GM23338 (cell line): ENCODE measurements around the gene SYNE3. TPM values are rescaled to one million over a fixed set of nuclear protein-coding genes. Genes with fewer than 3 reads are reported as not detected.

Experiments
- ATAC-seq: fragments of 200-7000 bp; cut with Tn5 transposase; 3 replicates; pipeline ENCODE4 v1.9.1; 2020
- DNase-seq: peaks from one replicate; pipeline ENCODE4 v3.0.0-alpha.2; 2015; ENCODE audit warnings: low spot score
- H2AFZ ChIP-seq: fragments of 200-600 bp; sonication (generic); 2 replicates; pipeline ENCODE4 v1.8.0; 2016; ENCODE audit warnings: antibody characterized with exemption, mild to moderate bottlenecking, moderate library complexity
- H3F3A ChIP-seq: fragments of 200-600 bp; sonication (generic); replicated peaks from 2 replicates; pipeline ENCODE4 v1.8.0; 2017; ENCODE audit warnings: antibody characterized with exemption, mixed run types, low read depth
- H3K27ac ChIP-seq: fragments of 200-600 bp; sonication (generic); 2 replicates; pipeline ENCODE4 v1.6.1; 2016; ENCODE audit warnings: low read depth
- H3K27me3 ChIP-seq: fragments of 200-600 bp; sonication (generic); 2 replicates; pipeline ENCODE4 v1.8.0; 2016; ENCODE audit warnings: mild to moderate bottlenecking, mixed run types, moderate library complexity; ENCODE audit not compliant: insufficient read depth
- H3K36me3 ChIP-seq: fragments of 200-600 bp; sonication (generic); 2 replicates; pipeline ENCODE4 v1.8.0; 2016; ENCODE audit warnings: mild to moderate bottlenecking; ENCODE audit not compliant: insufficient read depth
- H3K4me1 ChIP-seq: fragments of 200-600 bp; sonication (generic); 2 replicates; pipeline ENCODE4 v1.8.0; 2016; ENCODE audit warnings: mild to moderate bottlenecking, moderate library complexity; ENCODE audit not compliant: insufficient read depth
- H3K4me2 ChIP-seq: fragments of 200-600 bp; sonication (generic); 2 replicates; pipeline ENCODE4 v1.7.1; 2017; ENCODE audit warnings: mixed run types
- H3K4me3 ChIP-seq: fragments of 200-600 bp; sonication (generic); 2 replicates; pipeline ENCODE4 v1.6.1; 2016; ENCODE audit warnings: mixed run types
- H3K79me2 ChIP-seq: fragments of 200-600 bp; sonication (generic); replicated peaks from 2 replicates; pipeline ENCODE4 v1.8.0; 2017; ENCODE audit warnings: mild to moderate bottlenecking; ENCODE audit not compliant: insufficient read depth
- H3K9me2 ChIP-seq: fragments of 200-600 bp; sonication (generic); 2 replicates; pipeline ENCODE4 v1.8.0; 2017; ENCODE audit not compliant: insufficient read depth
- H4K20me1 ChIP-seq: fragments of 200-600 bp; sonication (generic); replicated peaks from 2 replicates; pipeline ENCODE4 v1.8.0; 2017; ENCODE audit warnings: mild to moderate bottlenecking; ENCODE audit not compliant: insufficient read depth
- H3K27ac Mint-ChIP-seq: 2 replicates; pipeline ENCODE4 v1.8.0; 2020; ENCODE audit warnings: inconsistent platforms, mild to moderate bottlenecking, moderate library complexity, mixed read lengths
- H3K27me3 Mint-ChIP-seq: 3 replicates; pipeline ENCODE4 v1.8.0; 2022; ENCODE audit warnings: low read depth, mild to moderate bottlenecking, moderate library complexity, mixed read lengths, inconsistent platforms; ENCODE audit not compliant: insufficient read depth, poor library complexity
- H3K36me3 Mint-ChIP-seq: 3 replicates; pipeline ENCODE4 v1.8.0; 2021; ENCODE audit warnings: low read depth, mild to moderate bottlenecking, inconsistent platforms, moderate library complexity, mixed read lengths
- H3K4me1 Mint-ChIP-seq: 3 replicates; pipeline ENCODE4 v1.8.0; 2020; ENCODE audit warnings: mild to moderate bottlenecking, inconsistent platforms, mixed read lengths
- H3K4me3 Mint-ChIP-seq: 3 replicates; pipeline ENCODE4 v1.8.0; 2021; ENCODE audit warnings: moderate library complexity, mild to moderate bottlenecking, inconsistent platforms, mixed read lengths
- H3K9me3 Mint-ChIP-seq: 3 replicates; pipeline ENCODE4 v1.8.0; 2020; ENCODE audit warnings: moderate library complexity, mild to moderate bottlenecking, inconsistent platforms, mixed read lengths
- CREB1 ChIP-seq: fragments of 250-450 bp; sonication (Bioruptor Pico); IDR thresholded peaks from 2 replicates; pipeline ENCODE4 v1.5.0; 2020; ENCODE audit warnings: low read depth, mild to moderate bottlenecking, moderate library complexity
- EZH2 ChIP-seq: fragments of 200-600 bp; sonication (generic); IDR thresholded peaks from one replicate; pipeline ENCODE4 v1.8.0; 2017; ENCODE audit warnings: antibody characterized with exemption, mild to moderate bottlenecking, low read depth; ENCODE audit not compliant: unreplicated experiment
- EZH2phosphoT487 ChIP-seq: fragments of 200-600 bp; sonication (generic); IDR thresholded peaks from one replicate; pipeline ENCODE4 v1.8.1; 2018; ENCODE audit warnings: antibody characterized with exemption; ENCODE audit not compliant: unreplicated experiment
- JUNB ChIP-seq: IDR thresholded peaks from one replicate; pipeline ENCODE4 v1.6.1; 2016; ENCODE audit warnings: antibody characterized with exemption; ENCODE audit not compliant: unreplicated experiment
- NANOG ChIP-seq: IDR thresholded peaks from 2 replicates; pipeline ENCODE4 v1.6.1; 2016; ENCODE audit warnings: antibody characterized with exemption, borderline replicate concordance
- POLR2AphosphoS5 ChIP-seq: IDR thresholded peaks from 2 replicates; pipeline ENCODE4 v1.6.1; 2016; ENCODE audit warnings: antibody characterized with exemption, low read depth
- STAT1 ChIP-seq: IDR thresholded peaks from one replicate; pipeline ENCODE4 v1.6.1; 2016; ENCODE audit warnings: antibody characterized with exemption; ENCODE audit not compliant: unreplicated experiment
- ZNF114 ChIP-seq: fragments of 250-450 bp; sonication (Bioruptor Pico); IDR thresholded peaks from 2 replicates; pipeline ENCODE4 v1.5.0; 2020; ENCODE audit warnings: mild to moderate bottlenecking, moderate library complexity
- ZNF331 ChIP-seq: fragments of 250-450 bp; sonication (Bioruptor Pico); IDR thresholded peaks from 2 replicates; pipeline ENCODE4 v1.5.0; 2020; ENCODE audit warnings: low read depth, mild to moderate bottlenecking, moderate library complexity
- polyA plus RNA-seq: library from polyadenylated mRNA; unstranded; fragments of >200 nt; fragmentation: Nextera tagmentation; extraction: Ambion mirVana; gene quantifications from 2 replicates; pipeline ENCODE4 v1.2.1, GENCODE V29; 2016
- total RNA-seq: library from RNA; depleted of rRNA; stranded (reverse); fragments of >200 nt; shearing (Covaris generic); gene quantifications from 2 replicates; pipeline ENCODE4 v1.2.3, GENCODE V29; 2014
- TF ChIP-seq, protein P1 (sequence below): IDR thresholded peaks from one replicate; pipeline ENCODE4 v1.6.1; 2018; ENCODE audit warnings: antibody characterized with exemption; ENCODE audit not compliant: unreplicated experiment
- TF ChIP-seq, protein P2 (sequence below), 2 experiments: fragments of 200-600 bp in 1 of 2; sonication (generic) in 1 of 2; conservative IDR thresholded peaks; 2 replicates each; pipeline versions ENCODE4 v1.5.1 to v1.6.1; 2016 to 2017; ENCODE audit warnings: antibody characterized with exemption in 2 of 2, low read depth in 2 of 2, mild to moderate bottlenecking in 2 of 2, moderate library complexity in 1 of 2
- TF ChIP-seq, protein P3 (sequence below): fragments of 250-450 bp; sonication (Bioruptor Pico); IDR thresholded peaks from 2 replicates; pipeline ENCODE4 v1.5.0; 2020; ENCODE audit warnings: mild to moderate bottlenecking, moderate library complexity
- TF ChIP-seq, protein P4 (sequence below): IDR thresholded peaks from 2 replicates; pipeline ENCODE4 v1.6.1; 2016; ENCODE audit warnings: antibody characterized with exemption

The SYNE3 gene
- total and polyA plus RNA-seq, 2 experiments from 2014 or later = 0.02 to 0.03 TPM

DNA sequence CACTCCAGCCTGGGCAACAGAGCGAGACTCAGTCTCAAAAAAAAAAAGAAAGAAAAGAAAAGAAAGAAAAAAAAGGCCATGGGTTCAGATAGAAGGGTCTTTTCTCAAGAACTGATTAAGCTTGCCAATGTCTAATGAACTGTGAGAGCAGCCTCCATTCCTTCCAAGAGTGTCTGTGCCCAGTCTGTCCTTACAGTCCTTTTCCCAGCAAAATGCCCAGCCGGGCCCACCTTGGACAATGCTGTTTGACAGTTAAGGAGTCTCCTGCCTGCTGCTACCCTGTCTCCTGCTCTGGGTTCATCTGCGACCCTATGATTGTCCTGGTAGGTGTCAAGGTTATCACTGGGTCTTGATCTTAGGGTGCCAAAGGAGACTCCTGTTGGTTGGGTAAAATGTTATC, 21.4 kb downstream of the SYNE3 start:
- H3K27me3 Mint-ChIP-seq = peaks cover 3% of the 10 kb centered on the region
- no peaks in the 10 kb centered on the region for H3K9me2 ChIP-seq
- H3K79me2 ChIP-seq = no peaks in the 10 kb centered on the region
- no peaks in the 10 kb centered on the region for H3F3A ChIP-seq
- H3K9me3 Mint-ChIP-seq = no peaks in the 10 kb centered on the region
- H3K4me3 ChIP-seq = no peak overlapping the region
- no peaks in the 10 kb centered on the region for H3K36me3 ChIP-seq
- no peaks in the 10 kb centered on the region for H3K4me1 ChIP-seq
- H3K4me2 ChIP-seq = no peak overlapping the region
- no peaks in the 10 kb centered on the region for H3K27me3 ChIP-seq
- no peaks in the 10 kb centered on the region for H4K20me1 ChIP-seq
- H3K27ac Mint-ChIP-seq = no peak overlapping the region
- no peak for TF ChIP-seq STAT1
- no peak for TF ChIP-seq JUNB
- TF ChIP-seq, protein P1, sequence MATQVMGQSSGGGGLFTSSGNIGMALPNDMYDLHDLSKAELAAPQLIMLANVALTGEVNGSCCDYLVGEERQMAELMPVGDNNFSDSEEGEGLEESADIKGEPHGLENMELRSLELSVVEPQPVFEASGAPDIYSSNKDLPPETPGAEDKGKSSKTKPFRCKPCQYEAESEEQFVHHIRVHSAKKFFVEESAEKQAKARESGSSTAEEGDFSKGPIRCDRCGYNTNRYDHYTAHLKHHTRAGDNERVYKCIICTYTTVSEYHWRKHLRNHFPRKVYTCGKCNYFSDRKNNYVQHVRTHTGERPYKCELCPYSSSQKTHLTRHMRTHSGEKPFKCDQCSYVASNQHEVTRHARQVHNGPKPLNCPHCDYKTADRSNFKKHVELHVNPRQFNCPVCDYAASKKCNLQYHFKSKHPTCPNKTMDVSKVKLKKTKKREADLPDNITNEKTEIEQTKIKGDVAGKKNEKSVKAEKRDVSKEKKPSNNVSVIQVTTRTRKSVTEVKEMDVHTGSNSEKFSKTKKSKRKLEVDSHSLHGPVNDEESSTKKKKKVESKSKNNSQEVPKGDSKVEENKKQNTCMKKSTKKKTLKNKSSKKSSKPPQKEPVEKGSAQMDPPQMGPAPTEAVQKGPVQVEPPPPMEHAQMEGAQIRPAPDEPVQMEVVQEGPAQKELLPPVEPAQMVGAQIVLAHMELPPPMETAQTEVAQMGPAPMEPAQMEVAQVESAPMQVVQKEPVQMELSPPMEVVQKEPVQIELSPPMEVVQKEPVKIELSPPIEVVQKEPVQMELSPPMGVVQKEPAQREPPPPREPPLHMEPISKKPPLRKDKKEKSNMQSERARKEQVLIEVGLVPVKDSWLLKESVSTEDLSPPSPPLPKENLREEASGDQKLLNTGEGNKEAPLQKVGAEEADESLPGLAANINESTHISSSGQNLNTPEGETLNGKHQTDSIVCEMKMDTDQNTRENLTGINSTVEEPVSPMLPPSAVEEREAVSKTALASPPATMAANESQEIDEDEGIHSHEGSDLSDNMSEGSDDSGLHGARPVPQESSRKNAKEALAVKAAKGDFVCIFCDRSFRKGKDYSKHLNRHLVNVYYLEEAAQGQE = no peak
- TF ChIP-seq, protein P2, sequence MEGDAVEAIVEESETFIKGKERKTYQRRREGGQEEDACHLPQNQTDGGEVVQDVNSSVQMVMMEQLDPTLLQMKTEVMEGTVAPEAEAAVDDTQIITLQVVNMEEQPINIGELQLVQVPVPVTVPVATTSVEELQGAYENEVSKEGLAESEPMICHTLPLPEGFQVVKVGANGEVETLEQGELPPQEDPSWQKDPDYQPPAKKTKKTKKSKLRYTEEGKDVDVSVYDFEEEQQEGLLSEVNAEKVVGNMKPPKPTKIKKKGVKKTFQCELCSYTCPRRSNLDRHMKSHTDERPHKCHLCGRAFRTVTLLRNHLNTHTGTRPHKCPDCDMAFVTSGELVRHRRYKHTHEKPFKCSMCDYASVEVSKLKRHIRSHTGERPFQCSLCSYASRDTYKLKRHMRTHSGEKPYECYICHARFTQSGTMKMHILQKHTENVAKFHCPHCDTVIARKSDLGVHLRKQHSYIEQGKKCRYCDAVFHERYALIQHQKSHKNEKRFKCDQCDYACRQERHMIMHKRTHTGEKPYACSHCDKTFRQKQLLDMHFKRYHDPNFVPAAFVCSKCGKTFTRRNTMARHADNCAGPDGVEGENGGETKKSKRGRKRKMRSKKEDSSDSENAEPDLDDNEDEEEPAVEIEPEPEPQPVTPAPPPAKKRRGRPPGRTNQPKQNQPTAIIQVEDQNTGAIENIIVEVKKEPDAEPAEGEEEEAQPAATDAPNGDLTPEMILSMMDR (conservative IDR thresholded peaks at IDR 0.05; ENCODE audit: low read depth in 2 of 2) = no peak
- no peak for TF ChIP-seq EZH2
- no peak for TF ChIP-seq EZH2phosphoT487
- TF ChIP-seq POLR2AphosphoS5 = no peak
- TF ChIP-seq NANOG = no peak
- TF ChIP-seq CREB1 (CRISPR knock-in tag) = no peak
- TF ChIP-seq, protein P3, sequence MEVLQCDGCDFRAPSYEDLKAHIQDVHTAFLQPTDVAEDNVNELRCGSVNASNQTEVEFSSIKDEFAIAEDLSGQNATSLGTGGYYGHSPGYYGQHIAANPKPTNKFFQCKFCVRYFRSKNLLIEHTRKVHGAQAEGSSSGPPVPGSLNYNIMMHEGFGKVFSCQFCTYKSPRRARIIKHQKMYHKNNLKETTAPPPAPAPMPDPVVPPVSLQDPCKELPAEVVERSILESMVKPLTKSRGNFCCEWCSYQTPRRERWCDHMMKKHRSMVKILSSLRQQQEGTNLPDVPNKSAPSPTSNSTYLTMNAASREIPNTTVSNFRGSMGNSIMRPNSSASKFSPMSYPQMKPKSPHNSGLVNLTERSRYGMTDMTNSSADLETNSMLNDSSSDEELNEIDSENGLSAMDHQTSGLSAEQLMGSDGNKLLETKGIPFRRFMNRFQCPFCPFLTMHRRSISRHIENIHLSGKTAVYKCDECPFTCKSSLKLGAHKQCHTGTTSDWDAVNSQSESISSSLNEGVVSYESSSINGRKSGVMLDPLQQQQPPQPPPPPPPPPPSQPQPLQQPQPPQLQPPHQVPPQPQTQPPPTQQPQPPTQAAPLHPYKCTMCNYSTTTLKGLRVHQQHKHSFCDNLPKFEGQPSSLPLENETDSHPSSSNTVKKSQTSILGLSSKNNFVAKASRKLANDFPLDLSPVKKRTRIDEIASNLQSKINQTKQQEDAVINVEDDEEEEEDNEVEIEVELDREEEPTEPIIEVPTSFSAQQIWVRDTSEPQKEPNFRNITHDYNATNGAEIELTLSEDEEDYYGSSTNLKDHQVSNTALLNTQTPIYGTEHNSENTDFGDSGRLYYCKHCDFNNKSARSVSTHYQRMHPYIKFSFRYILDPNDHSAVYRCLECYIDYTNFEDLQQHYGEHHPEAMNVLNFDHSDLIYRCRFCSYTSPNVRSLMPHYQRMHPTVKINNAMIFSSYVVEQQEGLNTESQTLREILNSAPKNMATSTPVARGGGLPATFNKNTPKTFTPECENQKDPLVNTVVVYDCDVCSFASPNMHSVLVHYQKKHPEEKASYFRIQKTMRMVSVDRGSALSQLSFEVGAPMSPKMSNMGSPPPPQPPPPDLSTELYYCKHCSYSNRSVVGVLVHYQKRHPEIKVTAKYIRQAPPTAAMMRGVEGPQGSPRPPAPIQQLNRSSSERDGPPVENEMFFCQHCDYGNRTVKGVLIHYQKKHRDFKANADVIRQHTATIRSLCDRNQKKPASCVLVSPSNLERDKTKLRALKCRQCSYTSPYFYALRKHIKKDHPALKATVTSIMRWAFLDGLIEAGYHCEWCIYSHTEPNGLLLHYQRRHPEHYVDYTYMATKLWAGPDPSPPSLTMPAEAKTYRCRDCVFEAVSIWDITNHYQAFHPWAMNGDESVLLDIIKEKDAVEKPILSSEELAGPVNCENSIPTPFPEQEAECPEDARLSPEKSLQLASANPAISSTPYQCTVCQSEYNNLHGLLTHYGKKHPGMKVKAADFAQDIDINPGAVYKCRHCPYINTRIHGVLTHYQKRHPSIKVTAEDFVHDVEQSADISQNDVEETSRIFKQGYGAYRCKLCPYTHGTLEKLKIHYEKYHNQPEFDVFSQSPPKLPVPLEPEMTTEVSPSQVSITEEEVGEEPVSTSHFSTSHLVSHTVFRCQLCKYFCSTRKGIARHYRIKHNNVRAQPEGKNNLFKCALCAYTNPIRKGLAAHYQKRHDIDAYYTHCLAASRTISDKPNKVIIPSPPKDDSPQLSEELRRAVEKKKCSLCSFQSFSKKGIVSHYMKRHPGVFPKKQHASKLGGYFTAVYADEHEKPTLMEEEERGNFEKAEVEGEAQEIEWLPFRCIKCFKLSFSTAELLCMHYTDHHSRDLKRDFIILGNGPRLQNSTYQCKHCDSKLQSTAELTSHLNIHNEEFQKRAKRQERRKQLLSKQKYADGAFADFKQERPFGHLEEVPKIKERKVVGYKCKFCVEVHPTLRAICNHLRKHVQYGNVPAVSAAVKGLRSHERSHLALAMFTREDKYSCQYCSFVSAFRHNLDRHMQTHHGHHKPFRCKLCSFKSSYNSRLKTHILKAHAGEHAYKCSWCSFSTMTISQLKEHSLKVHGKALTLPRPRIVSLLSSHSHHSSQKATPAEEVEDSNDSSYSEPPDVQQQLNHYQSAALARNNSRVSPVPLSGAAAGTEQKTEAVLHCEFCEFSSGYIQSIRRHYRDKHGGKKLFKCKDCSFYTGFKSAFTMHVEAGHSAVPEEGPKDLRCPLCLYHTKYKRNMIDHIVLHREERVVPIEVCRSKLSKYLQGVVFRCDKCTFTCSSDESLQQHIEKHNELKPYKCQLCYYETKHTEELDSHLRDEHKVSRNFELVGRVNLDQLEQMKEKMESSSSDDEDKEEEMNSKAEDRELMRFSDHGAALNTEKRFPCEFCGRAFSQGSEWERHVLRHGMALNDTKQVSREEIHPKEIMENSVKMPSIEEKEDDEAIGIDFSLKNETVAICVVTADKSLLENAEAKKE (CRISPR knock-in tag) = no peak
- TF ChIP-seq, protein P4, sequence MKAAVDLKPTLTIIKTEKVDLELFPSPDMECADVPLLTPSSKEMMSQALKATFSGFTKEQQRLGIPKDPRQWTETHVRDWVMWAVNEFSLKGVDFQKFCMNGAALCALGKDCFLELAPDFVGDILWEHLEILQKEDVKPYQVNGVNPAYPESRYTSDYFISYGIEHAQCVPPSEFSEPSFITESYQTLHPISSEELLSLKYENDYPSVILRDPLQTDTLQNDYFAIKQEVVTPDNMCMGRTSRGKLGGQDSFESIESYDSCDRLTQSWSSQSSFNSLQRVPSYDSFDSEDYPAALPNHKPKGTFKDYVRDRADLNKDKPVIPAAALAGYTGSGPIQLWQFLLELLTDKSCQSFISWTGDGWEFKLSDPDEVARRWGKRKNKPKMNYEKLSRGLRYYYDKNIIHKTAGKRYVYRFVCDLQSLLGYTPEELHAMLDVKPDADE = no peak
- no peak for TF ChIP-seq ZNF331 (CRISPR knock-in tag)
- TF ChIP-seq ZNF114 (CRISPR knock-in tag) = no peak
- H3K36me3 Mint-ChIP-seq = no peaks in the 10 kb centered on the region
- H3K4me3 Mint-ChIP-seq = no peak overlapping the region
- no peak overlapping the region for H2AFZ ChIP-seq
- no peak for DNase-seq
- no peaks in the 10 kb centered on the region for H3K4me1 Mint-ChIP-seq
- H3K27ac ChIP-seq = no peak overlapping the region
- no peak for ATAC-seq
